ENCODE results near the gene OR52B6. TPM values are rescaled to one million over a fixed set of nuclear protein-coding genes. Genes with fewer than 3 reads are reported as not detected.

Gene OR52B6
- total RNA-seq, 1 donor from 2014 or later = not detected

Other genes starting within 250 kb of the OR52B6 start
- gene OR51B5, start 237.4 kb upstream of the OR52B6 start, total RNA-seq = not detected
- not detected for gene OR51B6, start 229.4 kb upstream of the OR52B6 start, total RNA-seq
- not detected for gene OR51M1, start 197.1 kb upstream of the OR52B6 start, total RNA-seq
- not detected for gene OR51Q1, start 158.8 kb upstream of the OR52B6 start, total RNA-seq
- gene OR51I1, start 139.4 kb upstream of the OR52B6 start, total RNA-seq = not detected
- gene OR51I2, start 131.6 kb upstream of the OR52B6 start, total RNA-seq = not detected
- not detected for gene OR52D1, start 92.2 kb upstream of the OR52B6 start, total RNA-seq
- gene UBQLN3, start 70.9 kb upstream of the OR52B6 start, total RNA-seq = not detected
- gene UBQLNL, start 64.2 kb upstream of the OR52B6 start, total RNA-seq = 0.17 TPM
- gene OR52H1, start 32.3 kb upstream of the OR52B6 start, total RNA-seq = not detected
- gene TRIM6, start 15.8 kb downstream of the OR52B6 start, total RNA-seq = 1.5 TPM
- gene TRIM34, start 44.1 kb downstream of the OR52B6 start, total RNA-seq = 1.6 TPM
- gene TRIM5, start 104.2 kb downstream of the OR52B6 start, total RNA-seq = 6.8 TPM
- 19.2 TPM for gene TRIM22, start 108.9 kb downstream of the OR52B6 start, total RNA-seq
- gene OR56B1, start 155.6 kb downstream of the OR52B6 start, total RNA-seq = not detected
- gene OR52N4, start 173.4 kb downstream of the OR52B6 start, total RNA-seq = not detected
- not detected for gene OR52N5, start 202.5 kb downstream of the OR52B6 start, total RNA-seq
- not detected for gene OR52N1, start 210.4 kb downstream of the OR52B6 start, total RNA-seq
- not detected for gene OR52N2, start 228.0 kb downstream of the OR52B6 start, total RNA-seq